WTC11 (cell line): ENCODE results near the gene RBM19. TPM values are rescaled to one million over a fixed set of nuclear protein-coding genes. Genes with fewer than 3 reads are reported as not detected.
A peak's percentile ranks its signal among the peaks of the same experiment; 100 is the strongest.

Experiments
- ATAC-seq: fragments of 200-7000 bp; cut with Tn5 transposase; 2 replicates; pipeline ENCODE4 v1.10.0; 2021; ENCODE audit warnings: mild to moderate bottlenecking, moderate library complexity
- CTCF ChIA-PET: fragments of 300-600 bp; sonication (Branson Sonifier 250); formaldehyde crosslinking; loops from one replicate; lab custom pipeline; 2021; ENCODE audit warnings: antibody characterized with exemption; lab: Charles Lee
- POLR2A ChIA-PET: fragments of 350-600 bp; sonication (Branson Sonifier 250); formaldehyde crosslinking; loops from one replicate; lab custom pipeline; 2021; ENCODE audit warnings: antibody characterized with exemption; lab: Charles Lee
- DNase-seq: peaks from one replicate; pipeline ENCODE4 v3.0.0; 2021; ENCODE audit warnings: low spot score
- H3K27ac Mint-ChIP-seq: 2 replicates; pipeline ENCODE4 v1.8.0; 2021; ENCODE audit warnings: mixed read lengths
- H3K27me3 Mint-ChIP-seq: 2 replicates; pipeline ENCODE4 v1.8.0; 2021; ENCODE audit warnings: low read depth, mild to moderate bottlenecking, moderate library complexity, mixed read lengths
- H3K36me3 Mint-ChIP-seq: 2 replicates; pipeline ENCODE4 v1.8.0; 2021; ENCODE audit warnings: mixed read lengths
- H3K4me1 Mint-ChIP-seq: 2 replicates; pipeline ENCODE4 v1.8.0; 2022; ENCODE audit warnings: mixed read lengths
- H3K4me3 Mint-ChIP-seq: 2 replicates; pipeline ENCODE4 v1.8.0; 2021; ENCODE audit warnings: mild to moderate bottlenecking, moderate library complexity, mixed read lengths
- H3K9me3 Mint-ChIP-seq: 2 replicates; pipeline ENCODE4 v1.8.0; 2021; ENCODE audit warnings: mixed read lengths
- ATF1 ChIP-seq: sonication (generic); formaldehyde crosslinking; IDR thresholded peaks from 2 replicates; pipeline ENCODE4 v1.8.1; 2023; ENCODE audit warnings: mild to moderate bottlenecking, moderate library complexity, missing genetic modification reagents
- EMX1 ChIP-seq: fragments of 250-450 bp; sonication (Bioruptor Pico); IDR thresholded peaks from 2 replicates; pipeline ENCODE4 v1.8.0; 2021; ENCODE audit warnings: mild to moderate bottlenecking
- ETV6 ChIP-seq: sonication (generic); formaldehyde crosslinking; IDR thresholded peaks from 2 replicates; pipeline ENCODE4 v1.8.1; 2022; ENCODE audit warnings: mild to moderate bottlenecking, missing genetic modification reagents
- FOXK1 ChIP-seq: sonication (generic); formaldehyde crosslinking; IDR thresholded peaks from 2 replicates; pipeline ENCODE4 v1.8.0; 2022; ENCODE audit warnings: mild to moderate bottlenecking, moderate library complexity, missing genetic modification reagents
- FOXP1 ChIP-seq: sonication (generic); formaldehyde crosslinking; IDR thresholded peaks from 2 replicates; pipeline ENCODE4 v1.8.0; 2022; ENCODE audit warnings: missing genetic modification reagents, mild to moderate bottlenecking, moderate library complexity, borderline replicate concordance
- HMGA2 ChIP-seq: fragments of 250-450 bp; sonication (Bioruptor Pico); IDR thresholded peaks from 2 replicates; pipeline ENCODE4 v1.4.0; 2021; ENCODE audit warnings: mild to moderate bottlenecking, moderate library complexity
- JAZF1 ChIP-seq: fragments of 250-450 bp; sonication (Bioruptor Pico); IDR thresholded peaks from 2 replicates; pipeline ENCODE4 v1.9.0; 2021; ENCODE audit warnings: moderate library complexity, mild to moderate bottlenecking, inconsistent platforms
- MXD4 ChIP-seq: fragments of 250-450 bp; sonication (Bioruptor Pico); IDR thresholded peaks from 2 replicates; pipeline ENCODE4 v1.8.0; 2021; ENCODE audit warnings: mild to moderate bottlenecking, moderate library complexity, borderline replicate concordance
- NFE2L1 ChIP-seq: sonication (generic); formaldehyde crosslinking; IDR thresholded peaks from 2 replicates; pipeline ENCODE4 v1.8.1; 2023; ENCODE audit warnings: missing genetic modification reagents
- NR2C2 ChIP-seq: sonication (generic); formaldehyde crosslinking; IDR thresholded peaks from 2 replicates; pipeline ENCODE4 v1.8.0; 2022; ENCODE audit warnings: mild to moderate bottlenecking, missing genetic modification reagents
- PREB ChIP-seq: sonication (generic); formaldehyde crosslinking; IDR thresholded peaks from 2 replicates; pipeline ENCODE4 v1.8.1; 2022; ENCODE audit warnings: mild to moderate bottlenecking, missing genetic modification reagents, moderate library complexity, borderline replicate concordance
- RELA ChIP-seq: sonication (generic); formaldehyde crosslinking; IDR thresholded peaks from 2 replicates; pipeline ENCODE4 v1.8.1; 2022; ENCODE audit warnings: missing genetic modification reagents, mild to moderate bottlenecking, borderline replicate concordance
- SMAD3 ChIP-seq: sonication (generic); formaldehyde crosslinking; IDR thresholded peaks from 2 replicates; pipeline ENCODE4 v1.8.0; 2022; ENCODE audit warnings: missing genetic modification reagents, mild to moderate bottlenecking, borderline replicate concordance
- TEAD1 ChIP-seq: sonication (generic); formaldehyde crosslinking; IDR thresholded peaks from 2 replicates; pipeline ENCODE4 v1.8.0; 2022; ENCODE audit warnings: mild to moderate bottlenecking, missing genetic modification reagents
- TEAD4 ChIP-seq: sonication (generic); formaldehyde crosslinking; IDR thresholded peaks from 2 replicates; pipeline ENCODE4 v1.8.0; 2022; ENCODE audit warnings: mild to moderate bottlenecking, missing genetic modification reagents
- TP53 ChIP-seq: sonication (generic); formaldehyde crosslinking; IDR thresholded peaks from 2 replicates; pipeline ENCODE4 v1.8.1; 2023; ENCODE audit warnings: mild to moderate bottlenecking, missing genetic modification reagents
- ZNF138 ChIP-seq: sonication (generic); formaldehyde crosslinking; conservative IDR thresholded peaks from 2 replicates; pipeline ENCODE4 v1.8.1; 2022; ENCODE audit warnings: mild to moderate bottlenecking, moderate library complexity, missing genetic modification reagents
- ZNF219 ChIP-seq: sonication (generic); formaldehyde crosslinking; IDR thresholded peaks from 2 replicates; pipeline ENCODE4 v1.8.0; 2023; ENCODE audit warnings: missing genetic modification reagents, mild to moderate bottlenecking, borderline replicate concordance
- ZNF317 ChIP-seq: sonication (generic); formaldehyde crosslinking; IDR thresholded peaks from 2 replicates; pipeline ENCODE4 v1.8.1; 2023; ENCODE audit warnings: low read depth, mild to moderate bottlenecking, moderate library complexity, missing genetic modification reagents, borderline replicate concordance
- ZSCAN18 ChIP-seq: fragments of 250-450 bp; sonication (Bioruptor Pico); IDR thresholded peaks from 2 replicates; pipeline ENCODE4 v2.1.2; 2022; ENCODE audit warnings: mild to moderate bottlenecking, moderate library complexity
- total RNA-seq: library from RNA; stranded (reverse); gene quantifications from 3 replicates; pipeline ENCODE4 v1.2.3, GENCODE V29; 2021
- TF ChIP-seq, protein P1 (sequence below): sonication (generic); formaldehyde crosslinking; IDR thresholded peaks from 2 replicates; pipeline ENCODE4 v1.8.0; 2022; ENCODE audit warnings: mild to moderate bottlenecking, missing genetic modification reagents
- TF ChIP-seq, protein P2 (sequence below): fragments of 200-600 bp; IDR thresholded peaks from 2 replicates; pipeline ENCODE4 v1.8.0; 2022; ENCODE audit warnings: antibody characterized with exemption

Gene RBM19
- total RNA-seq, 1 experiment from 2014 or later, result 60.1 TPM

DNA sequence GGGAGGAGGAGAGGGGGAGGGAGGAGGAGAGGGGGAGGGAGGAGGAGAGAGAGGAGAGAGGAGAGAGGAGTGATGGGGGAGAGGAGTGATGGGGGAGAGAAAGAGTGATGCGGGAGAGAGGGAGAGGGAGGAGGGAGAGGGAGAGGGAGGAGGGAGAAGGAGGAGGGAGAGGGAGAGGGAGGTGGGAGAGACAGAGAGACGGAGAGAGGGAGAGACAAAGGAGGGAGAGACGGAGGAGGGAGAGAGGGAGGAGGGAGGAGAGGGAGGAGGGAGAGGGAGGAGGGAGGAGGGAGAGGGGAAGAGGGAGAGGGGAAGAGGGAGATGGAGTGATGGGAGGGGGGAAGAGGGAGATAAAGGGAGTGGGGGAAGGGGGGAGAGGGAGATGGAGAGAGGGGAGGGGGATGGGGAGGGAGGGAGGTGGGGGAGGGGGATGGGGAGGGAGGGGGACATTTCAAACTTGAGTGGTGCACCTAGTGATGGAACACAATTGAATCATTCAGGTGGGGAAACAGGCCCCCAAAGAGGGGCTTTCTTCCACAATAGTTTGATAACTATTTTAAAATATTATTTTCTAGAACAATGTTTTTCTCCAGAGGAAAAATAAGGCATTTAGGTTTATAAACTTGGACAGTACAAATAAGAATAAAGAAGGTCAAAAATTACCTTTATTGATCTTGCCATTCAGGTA, 46.8 kb upstream of the RBM19 start:
- 0 out of 2 replicates have a peak, but pooled peaks cover 3% of the 10 kb centered on the region for H3K9me3 Mint-ChIP-seq
- H3K4me1 Mint-ChIP-seq, result 0 out of 2 replicates have a peak, but pooled peaks cover 3% of the 10 kb centered on the region
- H3K27me3 Mint-ChIP-seq, result peaks cover 8% of the 10 kb centered on the region
- no peak overlapping the region for H3K27ac Mint-ChIP-seq
- TF ChIP-seq, protein P1, sequence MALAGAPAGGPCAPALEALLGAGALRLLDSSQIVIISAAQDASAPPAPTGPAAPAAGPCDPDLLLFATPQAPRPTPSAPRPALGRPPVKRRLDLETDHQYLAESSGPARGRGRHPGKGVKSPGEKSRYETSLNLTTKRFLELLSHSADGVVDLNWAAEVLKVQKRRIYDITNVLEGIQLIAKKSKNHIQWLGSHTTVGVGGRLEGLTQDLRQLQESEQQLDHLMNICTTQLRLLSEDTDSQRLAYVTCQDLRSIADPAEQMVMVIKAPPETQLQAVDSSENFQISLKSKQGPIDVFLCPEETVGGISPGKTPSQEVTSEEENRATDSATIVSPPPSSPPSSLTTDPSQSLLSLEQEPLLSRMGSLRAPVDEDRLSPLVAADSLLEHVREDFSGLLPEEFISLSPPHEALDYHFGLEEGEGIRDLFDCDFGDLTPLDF, result no peak
- TF ChIP-seq TEAD4 (CRISPR knock-in tag) (no peak), NFE2L1 (CRISPR knock-in tag) (no peak), FOXK1 (CRISPR knock-in tag) (no peak)
- TF ChIP-seq, protein P2, sequence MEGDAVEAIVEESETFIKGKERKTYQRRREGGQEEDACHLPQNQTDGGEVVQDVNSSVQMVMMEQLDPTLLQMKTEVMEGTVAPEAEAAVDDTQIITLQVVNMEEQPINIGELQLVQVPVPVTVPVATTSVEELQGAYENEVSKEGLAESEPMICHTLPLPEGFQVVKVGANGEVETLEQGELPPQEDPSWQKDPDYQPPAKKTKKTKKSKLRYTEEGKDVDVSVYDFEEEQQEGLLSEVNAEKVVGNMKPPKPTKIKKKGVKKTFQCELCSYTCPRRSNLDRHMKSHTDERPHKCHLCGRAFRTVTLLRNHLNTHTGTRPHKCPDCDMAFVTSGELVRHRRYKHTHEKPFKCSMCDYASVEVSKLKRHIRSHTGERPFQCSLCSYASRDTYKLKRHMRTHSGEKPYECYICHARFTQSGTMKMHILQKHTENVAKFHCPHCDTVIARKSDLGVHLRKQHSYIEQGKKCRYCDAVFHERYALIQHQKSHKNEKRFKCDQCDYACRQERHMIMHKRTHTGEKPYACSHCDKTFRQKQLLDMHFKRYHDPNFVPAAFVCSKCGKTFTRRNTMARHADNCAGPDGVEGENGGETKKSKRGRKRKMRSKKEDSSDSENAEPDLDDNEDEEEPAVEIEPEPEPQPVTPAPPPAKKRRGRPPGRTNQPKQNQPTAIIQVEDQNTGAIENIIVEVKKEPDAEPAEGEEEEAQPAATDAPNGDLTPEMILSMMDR, result no peak
- DNase-seq (no peak), ATAC-seq (no peak)
- CTCF ChIA-PET, result no interaction called here
- POLR2A ChIA-PET, result no interaction called here
- no peaks in the 10 kb centered on the region; the same call in 1 of the 2 replicates for H3K36me3 Mint-ChIP-seq
- H3K4me3 Mint-ChIP-seq, result no peak overlapping the region

DNA sequence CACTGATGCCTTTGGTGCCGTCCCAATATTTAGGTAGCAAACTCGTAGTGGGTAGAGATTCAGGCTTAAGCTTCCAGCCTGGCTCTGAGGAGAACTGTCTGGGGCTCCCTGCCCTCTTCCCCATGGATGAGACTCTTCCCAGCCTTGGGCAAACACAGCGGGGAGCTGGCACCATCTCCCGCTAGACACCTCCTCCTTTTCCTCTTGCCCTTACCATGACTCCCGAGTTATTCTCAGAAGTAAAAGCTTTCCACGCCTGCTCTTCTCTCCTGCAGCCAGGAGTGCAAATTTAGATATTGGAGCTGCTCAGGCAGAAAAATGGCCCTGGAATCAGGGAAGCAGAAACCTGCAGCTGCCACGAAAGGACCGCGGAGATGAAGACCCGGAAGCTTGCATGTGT, 45.6 kb upstream of the RBM19 start:
- ATAC-seq (no peak), DNase-seq (no peak)
- POLR2A ChIA-PET, result no interaction called here
- TF ChIP-seq PREB (CRISPR knock-in tag) (no peak), NR2C2 (CRISPR knock-in tag) (no peak), NFE2L1 (CRISPR knock-in tag) (no peak), ZNF317 (CRISPR knock-in tag) (no peak), ZSCAN18 (CRISPR knock-in tag) (no peak), HMGA2 (CRISPR knock-in tag) (no peak)
- Mint-ChIP-seq H3K27ac (no peak overlapping the region), H3K36me3 (no peaks in the 10 kb centered on the region; the same call in 1 of the 2 replicates), H3K9me3 (0 out of 2 replicates have a peak, but pooled peaks cover 3% of the 10 kb centered on the region), H3K4me3 (no peak overlapping the region), H3K27me3 (peaks cover 6% of the 10 kb centered on the region), H3K4me1 (0 out of 2 replicates have a peak, but pooled peaks cover 3% of the 10 kb centered on the region)
- CTCF ChIA-PET, result interaction anchor here (0.5 to 2.0 kb wide), 2 partner anchors 31 to 175 kb away, joined by 4 to 7 read pairs; no protein-coding TSS in a partner anchor

- DNase-seq, result no peak
- H3K4me3 Mint-ChIP-seq, result no peak overlapping the region
- no peaks in the 10 kb centered on the region for H3K36me3 Mint-ChIP-seq
- H3K27me3 Mint-ChIP-seq, result peaks cover under 1% of the 10 kb centered on the region; the same call in 1 of the 2 replicates
- CTCF ChIA-PET, result interaction anchor here (0.5 to 2.6 kb wide), 5 partner anchors 11 to 474 kb away, joined by 3 to 11 read pairs (median 4); no protein-coding TSS in a partner anchor
- POLR2A ChIA-PET, result no interaction called here
- no peaks in the 10 kb centered on the region for H3K9me3 Mint-ChIP-seq
- no peaks in the 10 kb centered on the region for H3K4me1 Mint-ChIP-seq
- no peak for TF ChIP-seq EMX1
- TF ChIP-seq, protein P2, result no peak
- no peak for TF ChIP-seq RELA (CRISPR knock-in tag)
- TF ChIP-seq TEAD1 (CRISPR knock-in tag), result no peak
- no peak for TF ChIP-seq ETV6 (CRISPR knock-in tag)
- TF ChIP-seq ATF1 (CRISPR knock-in tag), result no peak
- no peak for TF ChIP-seq MXD4 (CRISPR knock-in tag)
- no peak for TF ChIP-seq ZNF138 (CRISPR knock-in tag)
- no peak for TF ChIP-seq TP53 (CRISPR knock-in tag)
- TF ChIP-seq ZNF219 (CRISPR knock-in tag), result no peak
- TF ChIP-seq SMAD3 (CRISPR knock-in tag), result no peak
- TF ChIP-seq TEAD4 (CRISPR knock-in tag), result no peak
- TF ChIP-seq JAZF1 (CRISPR knock-in tag), result no peak
- no peak for TF ChIP-seq FOXP1 (CRISPR knock-in tag)
- H3K27ac Mint-ChIP-seq, result no peak overlapping the region
- ATAC-seq, result peak; percentile 60
Measured at GRCh38 chr12:114006482-114007425, 40.6 kb upstream of the RBM19 start.
